Measurements from ENCODE around the gene EEF1B2.
"Not testable (repeated sequence)": the region's sequence is repeated elsewhere in the genome, so short reads cannot be mapped to it uniquely, and the experiment has no call there.

The EEF1B2 gene

GRCh38 chr2:206160807-206161179 lies 1.1 kb downstream of the EEF1B2 start:
- peak overlapping the region; percentile 74 for H3K4me3 ChIP-seq (ENCODE audit: low read depth, low read length)
- DNase-seq (ENCODE audit: low read depth, low spot score) = no peak
- TF ChIP-seq, protein P1, sequence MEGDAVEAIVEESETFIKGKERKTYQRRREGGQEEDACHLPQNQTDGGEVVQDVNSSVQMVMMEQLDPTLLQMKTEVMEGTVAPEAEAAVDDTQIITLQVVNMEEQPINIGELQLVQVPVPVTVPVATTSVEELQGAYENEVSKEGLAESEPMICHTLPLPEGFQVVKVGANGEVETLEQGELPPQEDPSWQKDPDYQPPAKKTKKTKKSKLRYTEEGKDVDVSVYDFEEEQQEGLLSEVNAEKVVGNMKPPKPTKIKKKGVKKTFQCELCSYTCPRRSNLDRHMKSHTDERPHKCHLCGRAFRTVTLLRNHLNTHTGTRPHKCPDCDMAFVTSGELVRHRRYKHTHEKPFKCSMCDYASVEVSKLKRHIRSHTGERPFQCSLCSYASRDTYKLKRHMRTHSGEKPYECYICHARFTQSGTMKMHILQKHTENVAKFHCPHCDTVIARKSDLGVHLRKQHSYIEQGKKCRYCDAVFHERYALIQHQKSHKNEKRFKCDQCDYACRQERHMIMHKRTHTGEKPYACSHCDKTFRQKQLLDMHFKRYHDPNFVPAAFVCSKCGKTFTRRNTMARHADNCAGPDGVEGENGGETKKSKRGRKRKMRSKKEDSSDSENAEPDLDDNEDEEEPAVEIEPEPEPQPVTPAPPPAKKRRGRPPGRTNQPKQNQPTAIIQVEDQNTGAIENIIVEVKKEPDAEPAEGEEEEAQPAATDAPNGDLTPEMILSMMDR (IDR thresholded peaks at IDR 0.05; ENCODE audit: insufficient read depth, low read length, missing control alignments) = no peak
- ChIA-PET CTCF (interaction anchor here (1.1 to 3.1 kb wide), 5 partner anchors 18 to 157 kb away, joined by 3 to 12 read pairs (median 3); partner anchors contain the start of gene INO80D), POLR2A (no interaction called here)

DNA sequence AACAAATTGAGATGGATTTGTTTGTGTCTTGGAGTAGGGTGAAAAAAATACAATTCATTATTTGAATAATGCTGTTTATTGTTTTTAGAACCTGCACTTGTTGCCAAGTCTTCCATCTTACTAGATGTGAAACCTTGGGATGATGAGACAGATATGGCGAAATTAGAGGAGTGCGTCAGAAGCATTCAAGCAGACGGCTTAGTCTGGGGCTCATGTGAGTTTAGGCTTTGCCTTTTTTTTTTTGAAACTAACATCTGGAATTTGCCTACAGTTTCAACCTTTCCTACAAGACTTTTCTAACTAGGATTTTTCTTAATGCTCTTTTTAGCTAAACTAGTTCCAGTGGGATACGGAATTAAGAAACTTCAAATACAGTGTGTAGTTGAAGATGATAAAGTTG lies 2.7 kb downstream of the EEF1B2 start:
- H3K4me3 ChIP-seq (ENCODE audit: low read depth, low read length); DNase-seq (ENCODE audit: low read depth, low spot score); POLR2A ChIA-PET: not testable (repeated sequence)
- CTCF ChIA-PET = interaction anchor here (1.6 to 3.2 kb wide), 4 partner anchors 97 to 109 kb away, joined by 5 to 15 read pairs (median 12); no protein-coding TSS in a partner anchor

DNA sequence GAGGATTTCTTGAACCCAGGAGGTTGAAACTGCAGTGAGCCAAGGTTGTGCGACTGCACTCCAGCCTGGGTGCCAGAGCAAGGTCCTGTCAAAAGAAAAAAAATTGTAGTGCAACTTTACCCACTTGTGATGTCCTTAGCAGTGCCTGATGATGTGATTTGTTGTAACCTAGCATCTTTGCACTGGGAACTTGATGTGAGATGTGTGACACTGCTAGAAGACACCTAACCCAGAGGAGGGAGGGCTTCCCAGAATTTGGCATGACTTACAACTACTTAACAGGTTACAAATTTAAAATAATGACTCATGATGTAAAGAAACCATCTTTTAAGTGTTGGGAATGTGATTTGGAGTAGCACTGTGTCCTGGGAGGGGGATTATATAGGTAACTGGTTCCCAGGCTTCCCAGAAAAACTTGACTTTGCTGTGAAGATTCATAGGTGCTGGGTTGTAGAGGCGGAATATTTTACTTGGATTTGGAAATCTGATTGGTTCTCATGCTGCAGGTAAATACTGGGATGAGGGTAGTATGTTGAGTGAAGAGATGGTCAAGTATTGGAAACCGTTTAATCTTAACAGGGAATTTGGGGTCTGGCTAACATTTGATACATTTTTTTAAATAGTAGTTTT lies 3.7 kb downstream of the EEF1B2 start:
- H3K4me3 ChIP-seq (ENCODE audit: low read depth, low read length) = no peak overlapping the region
- DNase-seq (ENCODE audit: low read depth, low spot score) = no peak
- POLR2A ChIA-PET = interaction anchor here (0.7 kb wide), 1 partner anchor 121 kb away, joined by 3 read pairs; no protein-coding TSS in a partner anchor

DNA sequence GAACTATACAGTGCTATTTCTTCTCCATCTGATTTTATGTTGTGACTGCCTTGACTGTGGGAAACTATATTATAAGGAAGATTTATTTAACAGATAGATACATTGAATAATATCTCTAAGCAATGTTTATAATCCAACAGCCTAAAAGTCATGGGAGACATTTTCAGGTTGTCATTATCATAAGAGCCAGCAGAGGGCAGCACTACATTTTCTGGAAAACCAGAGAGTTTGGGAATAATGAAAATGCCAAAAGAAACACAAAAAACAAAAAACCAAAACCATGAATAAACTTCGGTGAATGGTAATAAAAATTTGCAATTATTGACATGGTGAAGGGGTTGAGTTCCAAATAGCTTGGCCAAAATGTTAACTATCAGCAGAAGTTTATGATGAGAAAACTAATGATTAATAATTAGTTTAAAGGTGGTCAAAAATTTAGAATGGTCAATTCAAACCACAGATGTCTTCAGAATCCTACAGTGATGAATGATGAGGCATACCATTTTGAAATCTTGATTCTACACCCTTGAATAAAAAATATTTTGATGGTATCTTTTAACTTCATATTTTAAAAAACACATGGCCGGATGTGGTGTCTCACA lies 4.7 kb downstream of the EEF1B2 start:
- H3K4me3 ChIP-seq (ENCODE audit: low read depth, low read length) = no peak overlapping the region
- ChIA-PET CTCF (interaction anchor here (0.7 to 3.2 kb wide), 17 partner anchors 12 to 397 kb away, joined by 3 to 15 read pairs (median 4); a partner anchor contains a TSS), POLR2A (interaction anchor here (0.7 kb wide), 1 partner anchor 122 kb away, joined by 3 read pairs; no protein-coding TSS in a partner anchor)
- TF ChIP-seq, protein P1 (IDR thresholded peaks at IDR 0.05; ENCODE audit: insufficient read depth, low read length, missing control alignments) = peak; percentile 49
- no peak for DNase-seq (ENCODE audit: low read depth, low spot score)

More for the DNA sequence above, 3.7 kb downstream of the EEF1B2 start:
- CTCF ChIA-PET = interaction anchor here (0.8 to 3.2 kb wide), 6 partner anchors 49 to 131 kb away, joined by 3 to 15 read pairs (median 5); a partner anchor contains a TSS
- TF ChIP-seq, protein P1 (IDR thresholded peaks at IDR 0.05; ENCODE audit: insufficient read depth, low read length, missing control alignments) = no peak

DNA sequence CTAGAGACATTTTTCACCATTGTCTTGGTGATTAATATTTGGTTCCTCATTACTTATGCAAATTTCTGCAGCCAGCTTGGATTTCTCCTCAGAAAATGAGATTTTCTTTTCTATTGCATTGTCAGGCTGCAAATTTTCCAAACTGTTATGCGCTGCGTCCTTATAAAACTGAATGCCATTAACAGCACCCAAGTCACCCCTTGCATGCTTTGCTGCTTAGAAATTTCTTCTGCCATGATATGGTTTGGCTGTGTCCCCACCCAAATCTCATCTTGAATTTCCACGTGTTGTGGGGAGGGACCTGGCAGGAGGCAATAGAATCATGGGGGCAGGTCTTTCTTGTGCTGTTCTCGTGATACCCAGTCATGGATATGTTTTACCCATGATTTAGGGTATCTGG lies 8.5 kb downstream of the EEF1B2 start:
- CTCF ChIA-PET; H3K4me3 ChIP-seq (ENCODE audit: low read depth, low read length); POLR2A ChIA-PET; DNase-seq (ENCODE audit: low read depth, low spot score): not testable (repeated sequence)

- POLR2A ChIA-PET; CTCF ChIA-PET; H3K4me3 ChIP-seq (ENCODE audit: low read depth, low read length); DNase-seq (ENCODE audit: low read depth, low spot score): not testable (repeated sequence)
Observed at GRCh38 chr2:206171624-206172397, 12.1 kb downstream of the EEF1B2 start.

DNA sequence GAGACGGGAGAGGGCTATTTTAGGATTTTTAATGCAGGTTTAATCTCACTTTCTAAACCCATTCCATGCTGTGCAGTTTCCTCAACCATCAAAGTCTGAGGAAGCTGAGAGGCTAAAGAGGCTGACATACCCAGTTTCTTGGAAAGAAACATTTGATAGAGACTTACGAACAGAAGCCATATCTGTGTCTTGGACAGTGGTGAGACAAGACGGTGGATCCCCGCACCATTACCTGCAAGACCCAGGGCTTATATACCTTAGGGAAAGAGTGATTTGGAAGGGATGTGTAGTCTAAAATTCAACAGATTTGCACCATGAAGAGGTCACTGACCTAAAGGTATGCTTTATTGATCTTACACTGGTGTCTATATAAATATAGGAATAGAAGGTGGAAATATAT lies 13.5 kb downstream of the EEF1B2 start:
- DNase-seq (ENCODE audit: low read depth, low spot score) = no peak
- POLR2A ChIA-PET = no interaction called here
- CTCF ChIA-PET = no interaction called here
- TF ChIP-seq, protein P1 (IDR thresholded peaks at IDR 0.05; ENCODE audit: insufficient read depth, low read length, missing control alignments) = no peak
- no peak overlapping the region for H3K4me3 ChIP-seq (ENCODE audit: low read depth, low read length)

Data from AG04449 (cell line).